EL (cell line): ENCODE data around the gene CWH43.
"Not testable (repeated sequence)": the region's sequence is repeated elsewhere in the genome, so short reads cannot be mapped to it uniquely, and the experiment has no call there.

Experiments
- DNase-seq: peaks from one replicate; pipeline ENCODE4 v3.0.0-alpha.2; 2016

CWH43 gene

DNA sequence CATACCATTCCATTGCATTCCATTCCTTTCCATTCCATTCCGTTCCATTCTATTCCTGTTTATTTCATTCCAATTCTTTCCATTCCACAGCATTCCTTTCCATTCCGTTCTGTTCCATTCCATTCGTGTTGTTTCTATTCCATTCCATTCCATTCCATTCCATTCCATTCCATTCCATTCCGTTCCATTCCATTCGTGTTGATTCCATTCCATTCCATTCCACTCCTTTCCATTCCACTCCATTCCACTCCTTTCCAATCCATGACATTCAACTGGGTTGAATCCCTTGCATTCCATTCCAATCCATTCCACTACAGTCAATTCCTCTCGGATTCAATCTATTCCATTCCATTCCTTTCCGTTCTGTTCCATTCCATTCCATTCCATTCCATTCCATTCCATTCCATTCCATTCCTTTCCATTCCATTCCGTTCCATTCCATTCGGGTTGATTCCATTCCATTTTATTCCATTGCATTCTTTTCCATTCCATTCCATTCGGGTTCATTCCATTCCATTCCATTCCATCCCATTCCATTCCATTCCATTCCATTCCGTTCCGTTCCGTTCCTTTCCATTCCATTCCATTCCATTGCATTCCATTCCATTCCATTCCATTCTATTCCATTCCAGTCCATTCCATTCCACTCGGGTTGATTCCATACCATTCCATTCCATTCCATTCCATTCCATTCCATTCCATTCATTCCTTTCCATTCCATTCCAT lies 112.1 kb downstream of the CWH43 start:
- not testable (repeated sequence) for DNase-seq

DNA sequence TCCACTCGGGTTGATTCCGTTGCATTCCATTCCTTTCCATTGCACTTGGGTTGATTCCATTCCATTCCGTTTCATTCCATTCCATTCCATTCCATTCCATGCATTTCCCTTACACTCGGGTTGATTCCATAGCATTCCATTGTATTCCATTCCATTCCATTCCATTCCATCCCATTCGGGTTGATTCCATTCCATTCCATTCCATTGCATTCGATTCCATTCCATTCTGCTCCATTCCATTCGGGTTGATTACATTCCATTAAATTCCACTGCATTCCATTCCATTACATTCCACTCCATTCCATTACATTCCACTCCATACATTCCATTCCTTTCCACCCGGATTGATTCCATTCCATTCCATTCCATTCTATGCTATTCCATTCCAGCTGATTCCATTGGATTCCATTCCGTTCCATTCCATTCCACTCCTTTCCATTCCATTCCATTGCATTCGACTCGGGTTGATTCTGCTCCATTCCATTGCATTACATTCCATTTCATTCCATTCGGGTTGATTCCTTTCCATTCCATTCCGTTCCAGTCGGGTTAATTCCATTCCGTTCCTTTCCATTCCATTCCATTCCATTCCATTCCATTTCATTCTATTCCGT lies 113.9 kb downstream of the CWH43 start:
- DNase-seq, result not testable (repeated sequence)

DNA sequence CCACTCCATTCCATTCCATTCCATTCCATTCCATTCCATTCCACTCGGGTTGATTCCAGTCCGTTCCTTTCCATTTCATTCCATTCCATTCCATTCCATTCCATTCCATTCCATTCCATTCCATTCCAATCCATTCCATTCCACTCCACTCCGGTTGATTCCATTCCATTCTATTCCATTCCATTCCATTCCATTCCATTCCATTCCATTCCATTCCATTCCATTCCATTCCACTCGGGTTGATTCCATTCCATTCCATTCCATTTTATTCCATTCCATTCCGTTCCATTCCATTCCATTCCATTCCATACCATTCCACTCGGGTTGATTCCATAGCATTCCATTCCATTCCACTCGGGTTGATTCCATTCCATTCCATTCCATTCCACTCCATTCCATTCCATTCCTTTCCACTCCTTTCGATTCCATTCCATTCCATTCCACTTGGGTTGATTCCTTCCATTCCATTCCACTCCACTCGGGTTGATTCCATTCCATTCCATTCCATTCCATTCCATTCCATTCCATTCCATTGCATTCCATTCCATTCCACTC lies 116.3 kb downstream of the CWH43 start:
- DNase-seq, result not testable (repeated sequence)

DNA sequence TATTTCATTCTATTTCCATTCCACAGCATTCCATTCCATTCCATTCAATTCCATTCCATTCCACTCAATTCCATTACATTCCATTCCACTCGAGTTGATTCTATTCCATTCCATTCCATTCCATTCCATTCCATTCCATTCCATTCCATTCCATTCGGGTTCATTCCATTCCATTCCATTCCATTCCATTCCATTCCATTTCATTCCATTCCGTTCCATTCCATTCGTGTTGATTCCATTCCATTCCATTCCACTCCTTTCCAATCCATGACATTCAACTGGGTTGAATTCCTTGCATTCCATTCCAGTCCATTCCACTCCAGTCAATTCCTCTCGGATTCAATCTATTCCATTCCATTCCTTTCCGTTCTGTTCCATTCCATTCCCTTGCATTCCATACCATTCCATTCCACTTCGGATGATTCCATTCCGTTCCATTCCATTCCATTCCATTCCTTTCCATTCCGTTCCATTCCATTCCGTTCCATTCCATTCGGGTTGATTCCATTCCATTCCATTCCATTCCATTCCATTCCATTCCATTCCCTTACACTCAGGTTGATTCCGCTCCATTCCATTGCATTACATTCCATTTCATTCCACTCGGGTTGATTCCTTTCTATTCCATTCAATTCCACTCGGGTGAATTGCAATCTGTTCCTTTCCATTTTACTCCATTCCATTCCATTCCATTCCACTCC lies 117.5 kb downstream of the CWH43 start:
- DNase-seq, result not testable (repeated sequence)

DNA sequence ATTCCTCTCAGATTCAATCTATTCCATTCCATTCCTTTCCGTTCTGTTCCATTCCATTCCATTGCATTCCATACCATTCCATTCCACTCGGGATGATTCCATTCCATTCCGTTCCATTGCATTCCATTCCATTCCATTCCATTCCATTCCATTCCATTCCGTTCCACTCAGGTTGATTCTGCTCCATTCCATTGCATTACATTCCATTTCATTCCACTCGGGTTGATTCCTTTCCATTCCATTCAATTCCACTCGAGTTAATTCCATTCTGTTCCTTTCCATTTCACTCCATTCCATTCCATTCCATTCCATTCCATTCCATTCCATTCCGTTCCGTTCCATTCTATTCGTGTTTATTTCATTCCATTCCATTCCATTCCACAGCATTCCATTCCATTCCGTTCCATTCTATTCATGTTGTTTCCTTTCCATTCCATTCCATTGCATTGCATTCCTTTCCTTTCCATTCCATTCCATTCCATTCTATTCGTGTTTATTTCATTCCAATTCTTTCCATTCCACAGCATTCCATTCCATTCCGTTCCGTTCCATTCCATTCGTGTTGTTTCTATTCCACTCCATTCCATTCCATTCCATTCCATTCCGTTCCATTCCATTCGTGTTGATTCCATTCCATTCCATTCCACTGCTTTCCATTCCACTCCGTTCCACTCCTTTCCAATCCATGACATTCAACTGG lies 118.3 kb downstream of the CWH43 start:
- not testable (repeated sequence) for DNase-seq

DNA sequence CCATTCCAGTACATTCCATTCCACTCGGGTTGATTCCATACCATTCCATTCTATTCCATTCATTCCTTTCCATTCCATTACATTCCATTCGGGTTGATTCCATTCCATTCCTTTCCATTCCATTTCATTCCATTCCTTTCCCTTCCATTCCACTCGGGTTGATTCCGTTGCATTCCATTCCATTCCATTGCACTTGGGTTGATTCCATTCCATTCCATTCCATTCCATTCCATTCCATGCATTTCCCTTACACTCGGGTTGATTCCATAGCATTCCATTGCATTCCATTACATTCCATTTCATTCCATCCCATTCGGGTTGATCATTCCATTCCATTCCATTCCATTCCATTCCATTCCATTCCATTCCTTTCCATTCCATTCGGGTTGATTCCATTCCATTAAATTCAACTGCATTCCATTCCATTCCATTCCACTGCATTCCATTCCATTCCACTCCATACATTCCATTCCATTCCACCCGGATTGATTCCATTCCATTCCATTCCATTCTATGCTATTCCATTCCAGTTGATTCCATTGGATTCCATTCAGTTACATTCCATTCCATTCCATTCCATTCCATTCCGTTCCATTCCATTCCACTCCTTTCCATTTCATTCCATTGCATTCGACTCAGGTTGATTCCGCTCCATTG lies 119.3 kb downstream of the CWH43 start:
- not testable (repeated sequence) for DNase-seq

DNA sequence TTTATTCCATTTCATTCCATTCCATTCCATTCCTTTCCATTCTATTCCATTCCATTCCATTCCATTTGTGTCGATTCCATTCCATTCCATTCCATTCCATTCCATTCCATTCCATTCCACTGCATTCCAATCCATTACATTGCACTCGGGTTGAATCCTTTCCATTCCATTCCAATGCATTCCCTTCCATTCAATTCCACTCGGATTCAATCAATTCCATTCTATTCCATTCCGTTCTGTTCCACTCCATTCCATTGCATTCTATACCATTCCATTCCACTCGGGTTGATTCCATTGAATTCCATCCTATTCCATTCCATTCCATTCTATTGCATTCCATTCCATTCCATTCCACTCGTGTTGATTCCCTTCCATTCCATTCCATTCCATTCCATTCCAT lies 121.2 kb downstream of the CWH43 start:
- peak; percentile 49 for DNase-seq

DNA sequence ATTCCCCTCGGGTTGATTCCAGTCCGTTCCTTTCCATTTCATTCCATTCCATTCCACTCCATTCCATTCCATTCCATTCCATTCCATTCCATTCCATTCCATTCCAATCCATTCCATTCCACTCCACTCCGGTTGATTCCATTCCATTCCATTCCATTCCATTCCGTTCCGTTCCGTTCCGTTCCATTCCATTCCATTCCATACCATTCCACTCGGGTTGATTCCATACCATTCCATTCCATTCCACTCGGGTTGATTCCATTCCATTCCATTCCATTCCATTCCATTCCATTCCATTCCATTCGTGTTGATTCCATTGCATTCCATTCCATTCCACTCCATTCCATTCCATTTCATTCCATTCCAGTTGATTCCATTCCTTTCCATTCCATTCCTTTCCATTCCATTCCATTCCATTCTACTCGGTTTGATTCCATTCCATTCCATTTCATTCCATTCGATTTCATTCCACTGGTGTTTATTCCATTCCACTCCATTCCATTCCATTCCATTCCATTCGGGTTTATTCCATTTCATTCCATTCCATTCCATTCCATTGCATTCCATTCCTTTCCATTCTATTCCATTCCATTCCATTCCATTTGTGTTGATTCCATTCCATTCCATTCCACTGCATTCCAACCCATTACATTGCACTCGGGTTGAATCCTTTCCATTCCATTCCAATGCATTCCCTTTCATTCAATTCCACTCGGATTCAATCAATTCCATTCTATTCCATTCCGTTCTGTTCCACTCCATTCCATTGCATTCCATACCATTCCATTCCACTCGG lies 122.3 kb downstream of the CWH43 start:
- not testable (repeated sequence) for DNase-seq

DNA sequence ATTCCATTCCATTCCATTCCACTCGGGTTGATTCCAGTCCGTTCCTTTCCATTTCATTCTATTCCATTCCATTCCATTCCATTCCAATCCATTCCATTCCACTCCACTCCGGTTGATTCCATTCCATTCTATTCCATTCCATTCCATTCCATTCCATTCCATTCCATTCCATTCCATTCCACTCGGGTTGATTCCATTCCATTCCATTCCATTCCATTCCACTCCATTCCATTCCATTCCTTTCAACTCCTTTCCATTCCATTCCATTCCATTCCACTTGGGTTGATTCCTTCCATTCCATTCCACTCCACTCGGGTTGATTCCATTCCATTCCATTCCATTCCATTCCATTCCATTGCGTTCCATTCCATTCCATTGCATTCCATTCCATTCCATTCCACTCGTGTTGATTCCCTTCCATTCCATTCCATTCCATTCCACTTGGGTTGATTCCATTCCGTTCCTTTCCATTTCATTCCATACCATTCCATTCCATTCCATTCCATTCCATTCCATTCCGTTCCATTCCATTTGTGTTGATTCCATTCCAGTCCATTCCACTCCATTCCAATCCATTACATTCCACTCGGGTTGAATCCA lies 123.6 kb downstream of the CWH43 start:
- not testable (repeated sequence) for DNase-seq

DNA sequence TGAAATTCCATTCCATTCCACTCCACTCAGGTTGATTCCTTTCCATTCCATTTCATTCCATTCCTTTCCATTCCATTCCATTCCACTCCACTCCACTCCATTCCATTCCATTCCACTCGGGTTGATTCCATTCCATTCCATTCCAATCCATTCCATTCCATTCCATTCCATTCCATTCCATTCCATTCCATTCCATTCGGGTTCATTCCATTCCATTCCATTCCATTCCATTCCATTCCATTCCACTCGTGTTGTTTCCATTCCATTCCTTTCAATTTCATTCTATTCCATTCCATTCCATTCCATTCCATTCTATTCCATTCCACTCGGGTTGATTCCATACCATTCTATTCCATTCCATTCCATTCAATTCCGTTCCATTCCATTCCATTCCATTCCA lies 124.5 kb downstream of the CWH43 start:
- DNase-seq, result not testable (repeated sequence)
